BE2C (cell line): ENCODE data around the gene DISC1.

Experiments used
- DNase-seq: peaks from one replicate; pipeline ENCODE4 v3.0.0-alpha.2; 2020
- H3K27me3 ChIP-seq: fragments of 250-450 bp; sonication (Bioruptor Pico); 2 replicates; pipeline ENCODE4 v1.5.1; 2020; ENCODE audit warnings: mild to moderate bottlenecking
- H3K36me3 ChIP-seq: fragments of 250-450 bp; sonication (Bioruptor Pico); 2 replicates; pipeline ENCODE4 v1.5.1; 2020; ENCODE audit warnings: mild to moderate bottlenecking
- H3K4me1 ChIP-seq: fragments of 250-450 bp; sonication (Bioruptor Pico); 2 replicates; pipeline ENCODE4 v1.5.1; 2020
- H3K4me3 ChIP-seq: 2 replicates; pipeline ENCODE4 v1.5.1; 2011; ENCODE audit warnings: low read depth, low read length
- H3K9me3 ChIP-seq: fragments of 250-450 bp; sonication (Bioruptor Pico); 2 replicates; pipeline ENCODE4 v1.5.1; 2020
- TF ChIP-seq, protein P1 (sequence below): IDR thresholded peaks from 2 replicates; pipeline ENCODE4 v1.5.1; 2012; ENCODE audit warnings: mild to moderate bottlenecking, low read depth, low read length

The DISC1 gene

GRCh38 chr1:231750818-231751362 is 124.3 kb downstream of the DISC1 start:
- Histone ChIP-seq H3K36me3 (no peaks in the 10 kb centered on the region), H3K9me3 (no peaks in the 10 kb centered on the region), H3K27me3 (no peaks in the 10 kb centered on the region), H3K4me3 (no peak overlapping the region), H3K4me1 (no peaks in the 10 kb centered on the region)
- no peak for DNase-seq
- TF ChIP-seq, protein P1, sequence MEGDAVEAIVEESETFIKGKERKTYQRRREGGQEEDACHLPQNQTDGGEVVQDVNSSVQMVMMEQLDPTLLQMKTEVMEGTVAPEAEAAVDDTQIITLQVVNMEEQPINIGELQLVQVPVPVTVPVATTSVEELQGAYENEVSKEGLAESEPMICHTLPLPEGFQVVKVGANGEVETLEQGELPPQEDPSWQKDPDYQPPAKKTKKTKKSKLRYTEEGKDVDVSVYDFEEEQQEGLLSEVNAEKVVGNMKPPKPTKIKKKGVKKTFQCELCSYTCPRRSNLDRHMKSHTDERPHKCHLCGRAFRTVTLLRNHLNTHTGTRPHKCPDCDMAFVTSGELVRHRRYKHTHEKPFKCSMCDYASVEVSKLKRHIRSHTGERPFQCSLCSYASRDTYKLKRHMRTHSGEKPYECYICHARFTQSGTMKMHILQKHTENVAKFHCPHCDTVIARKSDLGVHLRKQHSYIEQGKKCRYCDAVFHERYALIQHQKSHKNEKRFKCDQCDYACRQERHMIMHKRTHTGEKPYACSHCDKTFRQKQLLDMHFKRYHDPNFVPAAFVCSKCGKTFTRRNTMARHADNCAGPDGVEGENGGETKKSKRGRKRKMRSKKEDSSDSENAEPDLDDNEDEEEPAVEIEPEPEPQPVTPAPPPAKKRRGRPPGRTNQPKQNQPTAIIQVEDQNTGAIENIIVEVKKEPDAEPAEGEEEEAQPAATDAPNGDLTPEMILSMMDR, result no peak

GRCh38 chr1:231751415-231751814 is 124.8 kb downstream of the DISC1 start:
- TF ChIP-seq, protein P1, result no peak
- H3K27me3 ChIP-seq, result no peaks in the 10 kb centered on the region
- H3K9me3 ChIP-seq, result no peaks in the 10 kb centered on the region
- no peaks in the 10 kb centered on the region for H3K4me1 ChIP-seq
- H3K36me3 ChIP-seq, result no peaks in the 10 kb centered on the region
- DNase-seq, result no peak
- no peak overlapping the region for H3K4me3 ChIP-seq

- H3K4me1 ChIP-seq, result no peaks in the 10 kb centered on the region
- H3K27me3 ChIP-seq, result no peaks in the 10 kb centered on the region
- no peak for DNase-seq
- H3K9me3 ChIP-seq, result no peaks in the 10 kb centered on the region
- H3K36me3 ChIP-seq, result no peaks in the 10 kb centered on the region
- TF ChIP-seq, protein P1, result no peak
- H3K4me3 ChIP-seq, result no peak overlapping the region
Observed at GRCh38 chr1:231753313-231753712, 126.7 kb downstream of the DISC1 start.

GRCh38 chr1:231757101-231757404 is 130.5 kb downstream of the DISC1 start:
- DNase-seq, result no peak
- Histone ChIP-seq H3K27me3 (no peaks in the 10 kb centered on the region), H3K4me3 (no peak overlapping the region), H3K36me3 (no peaks in the 10 kb centered on the region), H3K9me3 (no peaks in the 10 kb centered on the region), H3K4me1 (no peaks in the 10 kb centered on the region)
- TF ChIP-seq, protein P1, result no peak

DNA sequence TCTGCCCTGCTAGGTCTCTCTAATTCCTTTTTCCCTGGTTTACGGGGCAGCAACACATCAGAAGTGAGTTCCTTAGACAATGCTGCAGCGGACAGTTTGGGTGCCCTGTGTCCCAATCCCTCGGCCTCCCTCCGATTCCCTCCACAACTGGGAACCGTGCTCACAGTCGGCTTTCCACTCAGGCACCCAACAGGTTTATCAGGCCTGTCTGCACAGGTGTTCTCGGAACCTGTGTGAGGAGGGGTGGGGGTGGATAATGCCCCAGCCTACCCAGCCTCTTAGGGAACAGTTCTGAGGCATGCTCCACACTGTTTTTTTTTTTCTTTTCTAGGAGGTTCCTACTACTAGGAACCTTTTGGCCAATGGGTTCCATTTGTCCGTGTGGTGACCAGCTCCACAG is 131.2 kb downstream of the DISC1 start:
- TF ChIP-seq, protein P1, result no peak
- Histone ChIP-seq H3K4me3 (no peak overlapping the region), H3K9me3 (no peaks in the 10 kb centered on the region), H3K27me3 (no peaks in the 10 kb centered on the region), H3K36me3 (no peaks in the 10 kb centered on the region), H3K4me1 (no peaks in the 10 kb centered on the region)
- no peak for DNase-seq

DNA sequence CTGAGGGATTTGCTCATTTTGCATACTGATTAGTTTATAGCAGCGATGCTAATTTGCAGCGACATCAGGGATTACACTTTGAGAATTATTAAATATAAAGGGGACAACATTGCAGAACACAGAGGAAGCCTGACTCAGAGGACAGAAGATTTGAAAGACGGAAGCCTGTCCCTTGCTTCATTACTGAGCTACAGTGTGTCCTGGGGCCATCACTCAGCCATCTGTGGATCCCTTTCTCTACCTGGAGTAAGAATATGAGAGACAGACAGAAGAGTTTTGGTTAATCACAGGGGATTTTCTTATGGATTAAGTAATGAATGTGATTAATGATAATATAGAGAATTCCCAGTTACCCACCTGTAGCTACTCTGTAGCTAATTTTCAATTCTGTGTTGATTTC is 134.7 kb downstream of the DISC1 start:
- no peaks in the 10 kb centered on the region for H3K4me1 ChIP-seq
- H3K4me3 ChIP-seq, result no peak overlapping the region
- no peaks in the 10 kb centered on the region for H3K36me3 ChIP-seq
- TF ChIP-seq, protein P1, result no peak
- H3K9me3 ChIP-seq, result no peaks in the 10 kb centered on the region
- no peak for DNase-seq
- no peaks in the 10 kb centered on the region for H3K27me3 ChIP-seq
